Activated T-helper 9 cell treated with anti-CD3 and anti-CD28 coated beads, Interleukin-2, amount 50 U/mL, for 16 hours (primary cell): ENCODE results near the gene RPL35.

Experiments
- DNase-seq: peaks from one replicate; pipeline ENCODE4 v3.0.0-alpha.2; 2020; ENCODE audit warnings: low read depth

RPL35 gene

GRCh38 chr9:124875501-124875900 lies 13.7 kb upstream of the RPL35 start:
- DNase-seq = no peak

- DNase-seq = no peak
Measured at GRCh38 chr9:124873664-124874063, 11.9 kb upstream of the RPL35 start.

- no peak for DNase-seq
Measured at GRCh38 chr9:124871156-124871561, 9.4 kb upstream of the RPL35 start.

- DNase-seq = no peak
Measured at GRCh38 chr9:124870723-124871122, 9.0 kb upstream of the RPL35 start.

- peak; percentile 85 for DNase-seq
Measured at GRCh38 chr9:124869986-124870560, 8.3 kb upstream of the RPL35 start.

GRCh38 chr9:124869466-124869985 lies 7.8 kb upstream of the RPL35 start:
- peak; percentile 37 for DNase-seq

GRCh38 chr9:124868511-124869465 lies 7.0 kb upstream of the RPL35 start:
- peak; percentile 92 for DNase-seq

- DNase-seq = no peak
Measured at GRCh38 chr9:124863371-124863871, 1.7 kb upstream of the RPL35 start.

GRCh38 chr9:124860582-124861341 lies 995 bp downstream of the RPL35 start:
- DNase-seq = no peak

GRCh38 chr9:124859803-124860581 lies 1.8 kb downstream of the RPL35 start:
- DNase-seq = no peak

GRCh38 chr9:124858330-124859046 lies 3.3 kb downstream of the RPL35 start:
- no peak for DNase-seq

- DNase-seq = no peak
Measured at GRCh38 chr9:124857533-124858162, 4.1 kb downstream of the RPL35 start.

- DNase-seq = no peak
Measured at GRCh38 chr9:124855944-124856765, 5.6 kb downstream of the RPL35 start.

GRCh38 chr9:124855566-124855943 lies 6.2 kb downstream of the RPL35 start:
- DNase-seq = no peak

- no peak for DNase-seq
Measured at GRCh38 chr9:124854822-124855221, 6.9 kb downstream of the RPL35 start.

GRCh38 chr9:124854161-124854560 lies 7.6 kb downstream of the RPL35 start:
- no peak for DNase-seq

GRCh38 chr9:124853605-124854143 lies 8.1 kb downstream of the RPL35 start:
- no peak for DNase-seq

GRCh38 chr9:124852829-124853531 lies 8.8 kb downstream of the RPL35 start, which contains the start of gene WDR38:
Gene WDR38, plus strand, starts transcription at chr9:124853460. Its CDS starts 72 bp downstream, at chr9:124853532.
- peak; percentile 74 for DNase-seq
